WTC11 (cell line): Measurements from ENCODE around the gene METTL22. TPM values are rescaled to one million over a fixed set of nuclear protein-coding genes. Genes with fewer than 3 reads are reported as not detected.

Experiments
- ATAC-seq: fragments of 200-7000 bp; cut with Tn5 transposase; 2 replicates; pipeline ENCODE4 v1.10.0; 2021; ENCODE audit warnings: mild to moderate bottlenecking, moderate library complexity
- CTCF ChIA-PET: fragments of 300-600 bp; sonication (Branson Sonifier 250); formaldehyde crosslinking; loops from one replicate; lab custom pipeline; 2021; ENCODE audit warnings: antibody characterized with exemption; lab: Charles Lee
- POLR2A ChIA-PET: fragments of 350-600 bp; sonication (Branson Sonifier 250); formaldehyde crosslinking; loops from one replicate; lab custom pipeline; 2021; ENCODE audit warnings: antibody characterized with exemption; lab: Charles Lee
- DNase-seq: peaks from one replicate; pipeline ENCODE4 v3.0.0; 2021; ENCODE audit warnings: low spot score
- H3K27ac Mint-ChIP-seq: 2 replicates; pipeline ENCODE4 v1.8.0; 2021; ENCODE audit warnings: mixed read lengths
- H3K27me3 Mint-ChIP-seq: 2 replicates; pipeline ENCODE4 v1.8.0; 2021; ENCODE audit warnings: low read depth, mild to moderate bottlenecking, moderate library complexity, mixed read lengths
- H3K36me3 Mint-ChIP-seq: 2 replicates; pipeline ENCODE4 v1.8.0; 2021; ENCODE audit warnings: mixed read lengths
- H3K4me1 Mint-ChIP-seq: 2 replicates; pipeline ENCODE4 v1.8.0; 2022; ENCODE audit warnings: mixed read lengths
- H3K4me3 Mint-ChIP-seq: 2 replicates; pipeline ENCODE4 v1.8.0; 2021; ENCODE audit warnings: mild to moderate bottlenecking, moderate library complexity, mixed read lengths
- H3K9me3 Mint-ChIP-seq: 2 replicates; pipeline ENCODE4 v1.8.0; 2021; ENCODE audit warnings: mixed read lengths
- AFF4 ChIP-seq: sonication (generic); formaldehyde crosslinking; IDR thresholded peaks from 2 replicates; pipeline ENCODE4 v1.8.1; 2023; ENCODE audit warnings: mild to moderate bottlenecking, missing genetic modification reagents, borderline replicate concordance
- AR ChIP-seq: fragments of 250-450 bp; sonication (Bioruptor Pico); IDR thresholded peaks from 2 replicates; pipeline ENCODE4 v1.9.0; 2021; ENCODE audit warnings: mild to moderate bottlenecking
- ATF1 ChIP-seq: sonication (generic); formaldehyde crosslinking; IDR thresholded peaks from 2 replicates; pipeline ENCODE4 v1.8.1; 2023; ENCODE audit warnings: mild to moderate bottlenecking, moderate library complexity, missing genetic modification reagents
- E2F4 ChIP-seq: sonication (generic); formaldehyde crosslinking; IDR thresholded peaks from 2 replicates; pipeline ENCODE4 v1.8.1; 2022; ENCODE audit warnings: low read depth, mild to moderate bottlenecking, moderate library complexity, missing genetic modification reagents, borderline replicate concordance
- ELF4 ChIP-seq: sonication (generic); formaldehyde crosslinking; IDR thresholded peaks from 2 replicates; pipeline ENCODE4 v1.8.1; 2022; ENCODE audit warnings: low read depth, mild to moderate bottlenecking, moderate library complexity, missing genetic modification reagents
- GRHL2 ChIP-seq: fragments of 250-450 bp; sonication (Bioruptor Pico); IDR thresholded peaks from 2 replicates; pipeline ENCODE4 v1.8.0; 2022; ENCODE audit warnings: mild to moderate bottlenecking, moderate library complexity; ENCODE audit not compliant: insufficient replicate concordance, severe bottlenecking
- HMGA2 ChIP-seq: fragments of 250-450 bp; sonication (Bioruptor Pico); IDR thresholded peaks from 2 replicates; pipeline ENCODE4 v1.4.0; 2021; ENCODE audit warnings: mild to moderate bottlenecking, moderate library complexity
- HMGXB4 ChIP-seq: sonication (generic); formaldehyde crosslinking; IDR thresholded peaks from 2 replicates; pipeline ENCODE4 v1.8.1; 2023; ENCODE audit warnings: mild to moderate bottlenecking, moderate library complexity, missing genetic modification reagents
- KAT7 ChIP-seq: sonication (generic); formaldehyde crosslinking; IDR thresholded peaks from 2 replicates; pipeline ENCODE4 v1.8.1; 2023; ENCODE audit warnings: missing genetic modification reagents, mild to moderate bottlenecking, borderline replicate concordance
- NR1H2 ChIP-seq: sonication (generic); formaldehyde crosslinking; IDR thresholded peaks from 2 replicates; pipeline ENCODE4 v1.9.0; 2021; ENCODE audit warnings: mild to moderate bottlenecking, moderate library complexity, missing genetic modification reagents
- SMAD4 ChIP-seq: sonication (generic); formaldehyde crosslinking; IDR thresholded peaks from 2 replicates; pipeline ENCODE4 v1.8.0; 2022; ENCODE audit warnings: mild to moderate bottlenecking, missing genetic modification reagents
- TCF7 ChIP-seq: sonication (generic); formaldehyde crosslinking; IDR thresholded peaks from 2 replicates; pipeline ENCODE4 v1.8.0; 2022; ENCODE audit warnings: mild to moderate bottlenecking, low read depth, missing genetic modification reagents, moderate library complexity
- USF1 ChIP-seq: sonication (generic); formaldehyde crosslinking; IDR thresholded peaks from 2 replicates; pipeline ENCODE4 v1.8.0; 2022; ENCODE audit warnings: mild to moderate bottlenecking, missing genetic modification reagents
- ZNF138 ChIP-seq: sonication (generic); formaldehyde crosslinking; conservative IDR thresholded peaks from 2 replicates; pipeline ENCODE4 v1.8.1; 2022; ENCODE audit warnings: mild to moderate bottlenecking, moderate library complexity, missing genetic modification reagents
- ZNF416 ChIP-seq: fragments of 250-450 bp; sonication (Bioruptor Pico); IDR thresholded peaks from 2 replicates; pipeline ENCODE4 v1.9.0; 2021; ENCODE audit warnings: mild to moderate bottlenecking, inconsistent platforms
- total RNA-seq: library from RNA; stranded (reverse); gene quantifications from 3 replicates; pipeline ENCODE4 v1.2.3, GENCODE V29; 2021

The METTL22 gene
- total RNA-seq, 1 experiment from 2014 or later = 82.0 TPM

- H3K4me1 Mint-ChIP-seq = peaks cover 9% of the 10 kb centered on the region; the same call in 1 of the 2 replicates
- no peak overlapping the region for H3K27ac Mint-ChIP-seq
- H3K27me3 Mint-ChIP-seq = no peaks in the 10 kb centered on the region
- POLR2A ChIA-PET = no interaction called here
- H3K4me3 Mint-ChIP-seq = no peak overlapping the region
- CTCF ChIA-PET = interaction anchor here (4.0 kb wide), 1 partner anchor 10 kb away, joined by 17 read pairs; no protein-coding TSS in a partner anchor
- no peak for ATAC-seq
- no peaks in the 10 kb centered on the region for H3K9me3 Mint-ChIP-seq
- no peak for TF ChIP-seq TCF7
- TF ChIP-seq E2F4 (CRISPR knock-in tag) = no peak
- TF ChIP-seq NR1H2 (CRISPR knock-in tag) = no peak
- no peak for TF ChIP-seq AFF4
- TF ChIP-seq ATF1 (CRISPR knock-in tag) = no peak
- no peak for TF ChIP-seq SMAD4 (CRISPR knock-in tag)
- no peak for TF ChIP-seq GRHL2 (CRISPR knock-in tag)
- no peak for TF ChIP-seq ELF4
- TF ChIP-seq ZNF138 (CRISPR knock-in tag) = no peak
- no peak for TF ChIP-seq HMGA2 (CRISPR knock-in tag)
- TF ChIP-seq KAT7 = no peak
- TF ChIP-seq USF1 (CRISPR knock-in tag) = no peak
- no peak for TF ChIP-seq HMGXB4 (CRISPR knock-in tag)
- TF ChIP-seq AR (CRISPR knock-in tag) = no peak
- no peak for TF ChIP-seq ZNF416 (CRISPR knock-in tag)
- H3K36me3 Mint-ChIP-seq = peaks cover 50% of the 10 kb centered on the region
- DNase-seq = no peak
Measured at GRCh38 chr16:8625491-8626087, 4.1 kb downstream of the METTL22 start.
